Prostate gland (tissue), 2 donors: ENCODE measurements around the gene GLG1. TPM values are rescaled to one million over a fixed set of nuclear protein-coding genes. Genes with fewer than 3 reads are reported as not detected.

Experiments
- DNase-seq: peaks from one replicate; pipeline ENCODE4 v3.0.0-alpha.2; 2019; ENCODE audit warnings: low spot score
- H3K27ac ChIP-seq, 2 donors: fragments of 200-600 bp; sonication (generic); 2 replicates each; pipeline ENCODE4 v1.5.1; 2017 to 2019
- H3K27me3 ChIP-seq: fragments of 200-600 bp; sonication (generic); replicated peaks from 2 replicates; pipeline ENCODE4 v1.5.1; 2019; ENCODE audit not compliant: insufficient read depth
- H3K36me3 ChIP-seq, 2 donors: fragments of 200-600 bp; sonication (generic); 1 replicate in 1 of 2; 2 replicates in 1 of 2; pipeline versions ENCODE4 v1.5.1 to v1.8.1; 2017 to 2019
- H3K4me1 ChIP-seq: fragments of 200-600 bp; sonication (generic); replicated peaks from 2 replicates; pipeline ENCODE4 v1.5.1; 2019
- H3K4me3 ChIP-seq, 2 donors: fragments of 200-600 bp; sonication (generic); 2 replicates each; pipeline ENCODE4 v1.5.1; 2017 to 2019
- H3K9me3 ChIP-seq: fragments of 200-600 bp; sonication (generic); 2 replicates; pipeline ENCODE4 v1.5.1; 2017
- CTCF ChIP-seq, 4 experiments: fragments of 200-600 bp in 2 of 4; fragments of 450-650 bp in 2 of 4; sonication (generic) in 2 of 4; IDR thresholded peaks; 1 replicate in 3 of 4; 2 replicates in 1 of 4; pipeline ENCODE4 v1.5.1; 2016 to 2019; ENCODE audit warnings: antibody characterized with exemption in 4 of 4, mild to moderate bottlenecking in 2 of 4, moderate library complexity in 2 of 4
- POLR2A ChIP-seq: fragments of 450-650 bp; IDR thresholded peaks from one replicate; pipeline ENCODE4 v1.6.1; 2016; ENCODE audit warnings: antibody characterized with exemption, mild to moderate bottlenecking
- POLR2AphosphoS5 ChIP-seq: sonication (generic); formaldehyde crosslinking; IDR thresholded peaks from one replicate; pipeline ENCODE4 v1.6.1; 2017; ENCODE audit warnings: antibody characterized with exemption
- WGBS: methylation state at CpG from one replicate; pipeline ENCODE4 v1.1.5; 2018; 5-methylcytosine and 5-hydroxymethylcytosine counted together
- intact Hi-C: fragments of 100-400 bp; cut with DNase I; formaldehyde crosslinking; loops from one replicate; pipeline ENCODE4 v1.14.2; 2022
- total RNA-seq, 2 donors: library from RNA; depleted of rRNA; stranded (reverse); fragments of >200 nt; gene quantifications; one replicate each; pipeline ENCODE4 v1.1.0, GENCODE V29; 2016

GLG1 gene
- total RNA-seq, 2 donors from 2014 or later: 135 to 189 TPM

GRCh38 chr16:74575175-74575806, 31.6 kb downstream of the GLG1 start:
- Histone ChIP-seq H3K4me1 (no peaks in the 10 kb centered on the region), H3K9me3 (no peaks in the 10 kb centered on the region), H3K27ac (no peak overlapping the region), H3K36me3 (no peaks in the 10 kb centered on the region), H3K27me3 (no peaks in the 10 kb centered on the region), H3K4me3 (no peak overlapping the region)
- 89% methylated on average over 7 of the region's 7 CpGs for WGBS
- TF ChIP-seq CTCF (IDR thresholded peaks at IDR 0.05) (peak in 1 of 4 experiments; percentile 17), POLR2AphosphoS5 (no peak)
- intact Hi-C loops: no loop called here
- DNase-seq: no peak

- intact Hi-C loops: no loop called here
- WGBS: 84% methylated on average over 2 of the region's 2 CpGs
- no peaks in the 10 kb centered on the region for H3K4me1 ChIP-seq
Observed at GRCh38 chr16:74574146-74574545, 32.8 kb downstream of the GLG1 start.

DNA sequence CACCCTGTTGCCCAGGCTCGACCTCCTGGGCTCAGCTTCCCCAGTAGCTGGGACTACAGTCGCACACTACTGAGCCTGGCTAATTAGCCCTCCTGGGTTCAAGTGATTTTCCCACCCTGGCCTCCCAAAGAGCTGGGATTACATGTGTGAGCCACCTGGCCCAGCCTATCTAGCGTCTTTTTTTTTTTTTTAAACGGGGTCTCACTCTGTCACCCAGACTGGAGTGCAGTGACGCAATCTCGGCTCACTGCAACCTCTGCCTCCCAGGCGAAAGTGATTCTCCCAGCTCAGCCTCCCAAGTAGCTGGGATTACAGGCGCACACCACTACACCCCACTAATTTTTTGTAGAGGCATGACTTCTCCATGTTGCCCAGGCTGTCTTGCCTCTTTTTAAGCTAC, 33.3 kb downstream of the GLG1 start:
- Histone ChIP-seq H3K9me3 (no peaks in the 10 kb centered on the region), H3K27ac (no peak overlapping the region), H3K27me3 (no peaks in the 10 kb centered on the region), H3K36me3 (no peaks in the 10 kb centered on the region), H3K4me1 (no peaks in the 10 kb centered on the region), H3K4me3 (no peak overlapping the region)
- WGBS: 87% methylated on average over 8 of the region's 8 CpGs
- TF ChIP-seq POLR2A (no peak), POLR2AphosphoS5 (no peak), CTCF (IDR thresholded peaks at IDR 0.05) (no peak)
- no peak for DNase-seq
- intact Hi-C loops: no loop called here

More at GRCh38 chr16:74574146-74574545, 32.8 kb downstream of the GLG1 start:
- no peak for DNase-seq
- TF ChIP-seq POLR2A: no peak
- TF ChIP-seq POLR2AphosphoS5: no peak
- no peak for TF ChIP-seq CTCF (IDR thresholded peaks at IDR 0.05)
- no peaks in the 10 kb centered on the region for H3K9me3 ChIP-seq
- H3K36me3 ChIP-seq: no peaks in the 10 kb centered on the region
- H3K4me3 ChIP-seq: no peak overlapping the region
- no peak overlapping the region for H3K27ac ChIP-seq
- no peaks in the 10 kb centered on the region for H3K27me3 ChIP-seq

- no peaks in the 10 kb centered on the region for H3K27me3 ChIP-seq
- no peak overlapping the region for H3K27ac ChIP-seq
- TF ChIP-seq POLR2A: no peak
- no peak for TF ChIP-seq CTCF (IDR thresholded peaks at IDR 0.05)
- TF ChIP-seq POLR2AphosphoS5: no peak
- intact Hi-C loops: no loop called here
- DNase-seq: no peak
- H3K9me3 ChIP-seq: no peaks in the 10 kb centered on the region
- WGBS: 88% methylated on average over 5 of the region's 5 CpGs
- H3K4me3 ChIP-seq: no peak overlapping the region
- H3K36me3 ChIP-seq: no peaks in the 10 kb centered on the region
- peaks cover 3% of the 10 kb centered on the region for H3K4me1 ChIP-seq
Observed at GRCh38 chr16:74570412-74571301, 36.3 kb downstream of the GLG1 start.
